Hematopoietic multipotent progenitor cell treated with erythropoietin and hydrocortisone succinate and interleukin-3 and kit ligand, for 6 days (in vitro differentiated cells): ENCODE results near the gene DNM1L.

ENCODE experiments used
- DNase-seq: peaks from one replicate; pipeline ENCODE4 v3.0.0-alpha.2; 2015

DNM1L gene

DNA sequence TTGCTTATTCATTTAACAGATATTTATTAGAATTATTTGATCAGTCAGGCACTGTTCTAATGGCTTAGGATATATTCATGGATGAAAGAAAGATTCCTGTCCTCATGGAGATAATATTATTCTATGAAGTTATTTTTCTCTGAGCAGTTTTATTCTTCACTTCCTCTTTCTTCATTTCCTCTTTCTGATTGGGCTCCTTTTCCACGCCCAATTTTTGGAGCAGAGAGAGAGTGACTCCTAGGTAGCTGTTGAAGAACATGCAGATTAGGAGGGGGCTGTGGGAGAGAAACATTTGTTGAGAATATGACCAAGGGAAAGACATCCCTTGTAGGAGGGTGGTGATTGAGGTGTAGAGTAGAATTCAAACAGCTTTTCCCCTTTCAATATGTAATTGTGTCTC, 82.6 kb downstream of the DNM1L start:
- peak; percentile 50 for DNase-seq

DNA sequence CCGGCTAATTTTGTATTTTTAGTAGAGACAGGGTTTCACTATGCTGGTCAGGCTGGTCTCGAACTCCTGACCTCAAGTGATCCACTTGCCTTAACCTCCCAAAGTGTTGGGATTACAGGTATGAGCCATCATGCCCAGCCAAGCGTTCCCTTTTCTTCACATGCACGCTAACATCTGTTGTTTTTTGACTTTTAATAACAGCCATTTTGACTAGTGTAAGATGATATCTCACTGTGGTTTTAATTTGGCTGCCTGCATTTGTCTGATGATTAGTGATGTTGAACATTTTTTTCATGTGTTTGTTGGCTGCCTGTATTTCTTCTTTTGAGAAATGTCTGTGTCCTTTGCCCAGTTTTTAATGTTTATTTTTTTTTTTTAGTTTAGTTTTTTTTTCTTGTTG, 86.8 kb downstream of the DNM1L start:
- no peak for DNase-seq

DNA sequence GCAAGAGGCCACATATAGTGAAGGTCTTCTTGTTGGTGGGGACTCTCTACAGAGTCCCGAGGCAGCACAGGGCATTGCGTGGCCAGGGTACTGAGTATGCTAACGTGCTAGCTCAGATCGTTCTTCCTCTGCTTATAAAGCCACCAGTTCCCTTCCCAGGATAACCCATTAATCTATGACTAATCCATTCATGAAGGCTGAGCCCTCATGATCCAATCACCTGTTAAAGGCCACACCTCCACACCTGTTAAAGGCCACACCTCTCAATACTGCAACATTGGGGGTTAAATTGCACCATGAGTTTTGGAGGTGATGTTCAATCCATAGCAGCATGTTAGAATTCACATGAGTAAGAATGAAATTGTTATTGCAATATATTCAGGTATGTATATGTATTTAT, 89.4 kb downstream of the DNM1L start:
- DNase-seq: no peak

DNA sequence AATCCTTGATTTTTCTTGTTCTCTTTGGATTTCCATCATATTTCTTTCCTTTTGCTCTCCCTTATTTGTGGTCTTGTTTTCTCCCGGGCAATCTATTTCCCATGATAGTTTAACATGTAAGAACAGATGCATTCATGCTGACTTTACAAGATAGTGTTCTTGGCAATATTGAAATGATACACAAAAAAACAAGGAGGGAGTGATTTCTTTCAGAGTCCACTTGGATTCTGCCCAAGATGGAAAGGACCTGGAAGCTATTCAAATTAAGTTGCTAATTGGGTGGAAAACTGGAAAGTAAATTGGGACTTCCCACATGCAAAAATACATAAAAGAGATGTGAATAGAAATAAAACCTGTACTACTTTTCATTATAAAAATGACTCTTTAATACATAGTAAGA, 91.0 kb downstream of the DNM1L start:
- DNase-seq: no peak

DNA sequence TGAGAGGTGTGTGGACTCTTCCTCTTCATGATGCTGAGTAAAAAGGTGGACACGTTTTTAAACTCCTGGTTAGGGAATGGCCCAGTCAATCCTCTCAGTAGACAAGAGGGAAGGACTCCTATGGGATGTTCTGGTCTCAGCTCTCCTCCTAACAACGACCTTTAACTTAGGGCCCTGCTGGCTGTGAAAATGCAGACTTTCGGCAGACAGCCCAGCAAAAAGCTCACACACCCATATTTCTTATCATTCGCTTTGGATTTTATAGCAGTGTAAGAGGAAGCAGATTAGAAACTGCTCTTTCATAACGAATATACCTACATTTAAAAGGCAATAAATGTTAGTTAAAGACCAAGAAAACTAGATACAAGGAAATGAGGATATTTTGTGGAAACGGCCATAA, 94.6 kb downstream of the DNM1L start:
- no peak for DNase-seq

DNA sequence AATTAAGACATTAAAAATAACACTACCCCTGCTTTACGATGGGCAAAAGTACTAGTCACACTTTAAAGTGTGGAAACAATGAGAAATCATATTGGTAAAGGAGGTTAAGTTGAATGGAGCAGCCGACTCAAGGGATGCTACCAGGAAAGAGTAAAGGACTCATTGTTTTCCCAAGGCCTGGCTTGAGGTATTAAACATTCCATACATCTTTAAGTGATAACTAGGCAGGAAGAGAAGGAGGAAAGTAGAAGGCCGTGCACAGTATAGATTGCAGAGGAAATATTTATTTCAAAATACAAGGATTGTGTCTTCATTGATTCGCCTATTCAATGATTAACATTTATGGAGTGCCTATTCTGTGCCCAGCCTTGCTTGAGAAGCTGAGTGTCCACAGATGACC, 97.2 kb downstream of the DNM1L start:
- no peak for DNase-seq

DNA sequence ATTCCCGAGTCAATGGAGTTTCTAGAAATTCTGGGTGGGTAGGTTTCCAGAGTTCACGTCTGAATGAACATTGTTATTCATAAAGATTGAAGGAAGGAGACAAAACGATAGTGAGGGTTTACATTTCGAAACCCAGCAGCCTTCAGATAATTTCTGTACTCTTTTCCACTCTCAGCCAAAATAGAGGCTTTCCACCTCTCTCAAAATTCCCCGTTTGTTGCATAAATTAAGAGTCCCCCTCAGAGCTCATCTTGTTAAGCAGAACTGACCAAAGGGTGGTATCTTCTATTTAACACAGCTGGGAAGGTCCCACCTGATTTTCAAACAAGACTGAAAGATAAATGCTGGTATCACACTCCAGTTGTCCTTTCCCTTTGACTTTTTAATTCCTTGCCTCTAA, 98.1 kb downstream of the DNM1L start:
- no peak for DNase-seq

DNA sequence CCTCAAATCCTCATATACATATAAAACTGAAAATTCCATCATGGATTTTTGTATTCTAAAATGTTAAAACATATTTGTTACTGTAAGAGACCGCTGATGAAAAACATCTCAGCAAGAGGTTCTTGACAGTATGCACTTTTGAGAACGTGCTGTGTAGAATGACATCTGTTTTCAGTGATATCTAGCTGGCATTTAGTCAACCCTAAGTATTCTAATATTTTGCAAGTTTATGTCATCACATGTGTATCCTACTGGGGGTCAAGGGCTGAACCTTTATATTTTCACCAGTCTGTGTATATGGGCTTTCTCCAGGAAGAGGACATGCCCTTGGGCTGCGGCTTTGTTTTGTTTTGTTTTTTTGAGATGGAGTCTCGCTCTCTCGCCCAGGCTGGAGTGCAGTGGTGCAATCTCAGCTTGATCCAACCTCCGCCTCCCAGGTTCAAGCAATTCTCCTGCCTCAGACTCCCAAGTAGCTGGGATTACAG, 98.6 kb downstream of the DNM1L start:
- DNase-seq: no peak

DNA sequence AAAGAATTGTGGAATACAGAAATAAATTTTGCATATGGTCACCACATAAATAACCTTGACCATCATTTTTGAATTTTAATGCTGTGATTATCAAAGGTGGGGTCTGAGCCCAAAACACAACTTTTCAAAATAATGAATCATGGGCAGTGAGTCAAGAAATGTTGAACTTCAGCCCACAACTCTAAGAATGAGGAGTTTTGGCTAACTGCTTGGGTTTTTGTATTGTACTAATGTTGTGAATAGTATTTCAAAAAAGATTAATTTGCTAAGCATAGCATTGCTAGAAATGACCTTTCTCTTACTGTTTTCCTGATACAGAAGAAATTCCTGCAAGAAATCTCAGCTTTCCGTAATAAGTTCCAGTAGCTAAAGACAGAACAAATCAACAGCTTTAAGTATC, 101.0 kb downstream of the DNM1L start:
- DNase-seq: no peak

DNA sequence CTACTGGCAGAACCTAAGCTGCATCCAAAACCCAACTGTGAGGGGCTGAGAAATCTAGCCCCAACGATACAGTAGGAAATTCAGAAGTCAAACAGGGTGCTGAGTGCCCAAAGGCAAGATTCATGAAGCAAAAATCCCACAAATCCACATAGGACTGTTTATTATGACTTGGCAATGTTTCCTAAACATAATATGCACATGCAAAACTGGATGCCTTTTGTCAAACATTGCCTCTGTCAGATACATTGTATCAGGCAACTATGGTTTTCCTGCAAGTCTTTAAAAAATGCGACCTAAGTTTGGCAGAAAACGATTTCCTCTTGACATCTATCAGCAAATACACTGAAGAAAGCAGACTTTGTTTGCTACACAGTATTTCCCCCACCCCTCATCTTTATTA, 103.9 kb downstream of the DNM1L start:
- DNase-seq: no peak

DNA sequence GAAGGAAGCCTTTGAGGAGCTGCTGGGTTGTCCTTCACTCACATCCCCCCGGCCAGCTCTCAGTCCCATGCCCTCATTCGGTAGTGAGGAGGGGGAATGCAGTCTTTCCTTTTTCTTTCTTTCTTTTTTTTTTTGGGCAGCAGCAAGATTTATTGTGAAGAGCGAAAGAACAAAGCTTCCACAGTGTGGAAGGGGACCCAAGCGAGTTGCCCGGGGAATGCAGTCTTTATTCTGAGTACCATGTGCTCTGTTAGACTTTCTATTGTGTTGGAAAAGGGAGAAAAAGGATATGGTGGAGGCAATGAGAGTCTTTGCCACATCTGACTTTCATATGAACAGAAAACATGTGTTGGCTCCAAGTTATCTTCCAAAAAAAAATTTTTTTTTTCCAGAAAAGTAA, 106.5 kb downstream of the DNM1L start:
- DNase-seq: no peak

DNA sequence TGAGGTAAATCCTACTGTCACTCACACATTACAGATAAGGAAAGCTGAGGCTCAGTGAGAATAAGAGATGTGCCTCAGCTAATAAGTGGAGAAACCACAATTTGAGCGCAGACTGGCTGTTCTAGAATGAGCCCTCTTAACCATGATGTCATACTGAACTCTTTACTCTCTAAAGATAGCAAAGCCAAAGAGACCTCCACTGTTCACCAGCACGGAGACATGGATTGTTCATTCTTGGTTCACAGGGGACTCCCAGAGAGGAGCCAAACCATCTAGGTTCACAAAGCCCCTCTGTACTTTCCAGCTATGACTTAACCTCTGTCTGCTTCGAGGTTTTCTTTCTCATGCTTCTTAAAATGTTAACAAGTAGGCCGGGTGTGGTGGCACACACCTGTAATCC, 109.3 kb downstream of the DNM1L start:
- DNase-seq: no peak

DNA sequence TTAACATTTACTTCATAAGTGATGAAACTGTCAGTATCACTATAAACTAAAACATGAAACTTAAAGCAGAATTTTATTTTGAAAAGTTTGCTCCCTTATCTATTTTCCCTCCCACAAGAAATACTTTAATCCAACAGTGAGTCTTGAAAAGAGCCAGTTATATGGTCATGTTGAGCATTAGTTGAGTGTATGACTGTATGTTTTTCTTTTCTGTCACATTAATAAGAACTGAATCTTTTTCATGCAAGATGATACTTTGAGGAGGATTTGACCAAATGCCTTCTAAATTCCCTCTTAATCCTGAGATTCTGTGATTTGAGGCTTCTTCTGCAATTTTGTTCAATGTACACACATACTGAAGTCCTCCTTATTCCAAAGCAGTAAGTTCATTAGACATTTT, 110.3 kb downstream of the DNM1L start:
- no peak for DNase-seq

DNA sequence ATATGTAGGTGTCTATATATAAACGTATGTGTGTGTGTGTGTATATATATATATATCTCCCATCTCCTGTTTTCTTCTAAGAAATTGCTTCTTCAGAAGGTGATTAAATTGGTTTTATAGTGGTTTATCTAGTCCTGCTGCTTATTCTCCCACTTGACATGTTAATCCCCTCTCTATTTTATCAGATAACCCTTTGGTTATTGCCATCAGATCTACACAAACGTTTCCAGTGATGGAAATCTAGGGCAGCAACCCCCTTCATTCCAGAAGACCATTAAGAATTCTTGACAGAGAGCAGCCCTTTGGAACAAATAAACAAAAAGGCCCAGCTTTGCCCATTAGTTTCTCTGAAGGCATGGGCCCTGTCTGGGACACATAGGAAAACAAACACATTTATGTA, 110.8 kb downstream of the DNM1L start:
- no peak for DNase-seq

DNA sequence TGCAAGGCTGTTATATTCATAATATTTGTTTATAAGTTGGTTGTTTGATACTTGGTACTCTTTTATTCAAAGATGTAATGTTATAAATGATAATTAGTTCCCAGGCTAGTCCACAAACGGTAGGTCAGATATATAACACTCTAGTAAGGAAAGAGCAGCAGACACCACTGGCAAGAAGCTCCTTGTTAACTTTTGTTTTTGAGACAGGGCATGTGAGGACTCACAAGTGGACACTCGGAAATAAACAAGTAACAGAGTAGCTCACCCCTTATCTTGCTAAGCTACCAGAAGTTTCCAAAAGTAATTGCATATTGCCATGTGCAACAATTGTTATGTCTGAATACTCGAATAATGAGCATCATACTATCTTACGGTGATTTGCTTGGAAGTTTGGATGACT, 115.2 kb downstream of the DNM1L start:
- DNase-seq: no peak
